GM12874 (cell line): Measurements from ENCODE around the gene POC1A.

Experiments used
- TF ChIP-seq, protein P1 (sequence below): IDR thresholded peaks from 2 replicates; pipeline ENCODE4 v1.5.1; 2011; ENCODE audit warnings: low read depth, mild to moderate bottlenecking, control low read depth, low read length, moderate library complexity; ENCODE audit not compliant: insufficient read depth

POC1A gene

DNA sequence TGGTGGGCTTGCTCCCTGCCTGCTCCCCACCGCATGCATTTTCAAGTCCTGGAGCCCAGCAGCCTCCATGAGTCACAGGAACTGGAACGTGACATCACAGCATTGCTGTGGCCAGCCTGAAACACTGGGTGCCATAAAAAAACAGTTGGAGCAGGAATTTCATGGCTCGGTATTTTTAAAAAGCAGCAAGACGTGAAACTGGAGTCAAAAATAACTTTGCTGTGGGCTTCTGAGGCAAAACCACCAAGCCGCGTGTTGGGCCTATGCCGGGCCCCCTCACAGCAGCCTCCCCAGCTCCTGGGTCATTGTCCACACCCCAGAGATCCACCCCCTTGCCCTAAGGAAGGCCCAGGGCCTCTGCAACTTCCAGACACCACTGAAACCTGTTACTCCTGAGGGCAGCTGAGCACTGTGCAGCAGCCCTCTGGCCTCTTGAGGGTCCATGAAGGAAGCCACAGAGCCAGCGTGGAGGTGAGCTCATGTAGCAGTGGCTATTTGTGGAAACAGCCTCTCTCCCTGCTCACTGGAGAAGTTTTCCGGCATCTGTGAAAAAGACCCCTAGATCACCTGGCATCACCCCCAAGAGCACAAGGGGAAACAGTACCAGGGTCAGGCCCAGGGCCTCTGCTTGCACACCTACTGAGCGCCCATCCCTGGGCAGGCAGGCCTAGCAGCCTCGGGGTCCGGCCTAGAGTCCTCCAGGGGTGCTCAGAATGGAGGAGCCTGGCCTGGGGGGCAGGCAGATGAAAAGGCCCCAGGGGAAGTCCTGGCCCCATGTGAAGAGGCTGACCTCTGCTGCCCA is 63.9 kb downstream of the POC1A start:
- TF ChIP-seq, protein P1, sequence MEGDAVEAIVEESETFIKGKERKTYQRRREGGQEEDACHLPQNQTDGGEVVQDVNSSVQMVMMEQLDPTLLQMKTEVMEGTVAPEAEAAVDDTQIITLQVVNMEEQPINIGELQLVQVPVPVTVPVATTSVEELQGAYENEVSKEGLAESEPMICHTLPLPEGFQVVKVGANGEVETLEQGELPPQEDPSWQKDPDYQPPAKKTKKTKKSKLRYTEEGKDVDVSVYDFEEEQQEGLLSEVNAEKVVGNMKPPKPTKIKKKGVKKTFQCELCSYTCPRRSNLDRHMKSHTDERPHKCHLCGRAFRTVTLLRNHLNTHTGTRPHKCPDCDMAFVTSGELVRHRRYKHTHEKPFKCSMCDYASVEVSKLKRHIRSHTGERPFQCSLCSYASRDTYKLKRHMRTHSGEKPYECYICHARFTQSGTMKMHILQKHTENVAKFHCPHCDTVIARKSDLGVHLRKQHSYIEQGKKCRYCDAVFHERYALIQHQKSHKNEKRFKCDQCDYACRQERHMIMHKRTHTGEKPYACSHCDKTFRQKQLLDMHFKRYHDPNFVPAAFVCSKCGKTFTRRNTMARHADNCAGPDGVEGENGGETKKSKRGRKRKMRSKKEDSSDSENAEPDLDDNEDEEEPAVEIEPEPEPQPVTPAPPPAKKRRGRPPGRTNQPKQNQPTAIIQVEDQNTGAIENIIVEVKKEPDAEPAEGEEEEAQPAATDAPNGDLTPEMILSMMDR: no peak

DNA sequence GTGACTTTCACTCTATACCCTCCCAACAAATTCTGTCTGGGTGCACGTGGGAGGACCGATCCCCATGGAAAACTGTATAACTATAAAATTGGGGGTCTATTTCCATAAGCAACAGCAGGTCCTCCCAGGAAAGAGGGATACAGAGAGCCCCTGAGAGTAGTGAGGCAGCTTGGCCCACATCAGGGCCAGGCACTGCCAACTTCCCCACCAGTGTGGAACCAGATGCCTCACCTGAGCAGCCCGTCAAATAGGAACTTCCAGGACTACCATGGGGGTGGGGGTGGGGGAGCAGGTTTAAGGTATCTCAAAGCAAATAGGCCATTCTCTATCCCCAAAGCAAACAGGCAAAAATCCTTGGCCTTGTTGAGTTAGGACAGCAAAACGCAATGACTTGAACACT is 64.5 kb downstream of the POC1A start:
- TF ChIP-seq, protein P1: no peak

DNA sequence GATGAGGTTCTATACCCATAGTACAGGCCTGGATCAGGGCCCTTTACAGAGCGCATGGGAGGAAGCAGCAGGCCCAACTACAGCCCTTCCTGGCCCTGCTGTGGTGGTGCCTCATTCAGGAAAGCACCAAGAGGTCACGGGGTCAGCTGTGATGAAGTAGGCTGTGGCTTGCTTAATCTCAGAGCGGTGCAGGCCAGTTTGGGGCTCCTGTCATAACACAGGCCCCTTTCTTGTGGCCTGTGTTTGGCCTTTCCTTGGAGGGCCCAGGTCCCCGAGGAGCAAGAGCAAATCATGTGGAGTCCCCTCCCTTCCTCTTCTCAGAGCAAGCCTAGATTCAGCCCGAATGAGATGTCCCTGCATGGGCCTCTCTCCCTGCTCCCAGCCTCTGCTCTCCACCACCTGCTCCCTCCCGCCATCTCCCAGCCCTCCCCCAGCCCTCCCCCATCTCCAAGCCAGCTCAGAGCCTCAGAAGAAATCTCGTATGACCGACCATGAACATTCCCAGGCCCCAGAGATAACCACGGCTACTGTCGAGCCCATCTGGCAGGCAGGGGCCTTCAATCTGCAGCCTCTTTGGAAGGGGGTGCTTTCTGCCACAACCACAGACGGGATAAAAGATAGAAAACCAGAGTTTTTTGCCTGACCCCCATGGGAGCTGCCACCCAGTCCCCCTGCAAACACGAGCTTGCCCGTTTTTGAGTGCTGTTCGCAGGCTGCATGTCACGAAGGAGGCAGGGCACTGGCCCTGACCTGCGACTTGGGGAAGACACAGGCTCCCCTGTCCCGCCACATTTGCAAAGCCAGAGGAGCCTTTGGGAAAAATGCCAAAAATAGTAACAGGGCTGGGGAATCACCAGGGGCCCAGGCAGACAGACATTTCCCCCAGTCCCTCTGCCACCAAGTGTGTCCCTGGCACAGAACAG is 65.5 kb downstream of the POC1A start:
- TF ChIP-seq, protein P1: no peak

DNA sequence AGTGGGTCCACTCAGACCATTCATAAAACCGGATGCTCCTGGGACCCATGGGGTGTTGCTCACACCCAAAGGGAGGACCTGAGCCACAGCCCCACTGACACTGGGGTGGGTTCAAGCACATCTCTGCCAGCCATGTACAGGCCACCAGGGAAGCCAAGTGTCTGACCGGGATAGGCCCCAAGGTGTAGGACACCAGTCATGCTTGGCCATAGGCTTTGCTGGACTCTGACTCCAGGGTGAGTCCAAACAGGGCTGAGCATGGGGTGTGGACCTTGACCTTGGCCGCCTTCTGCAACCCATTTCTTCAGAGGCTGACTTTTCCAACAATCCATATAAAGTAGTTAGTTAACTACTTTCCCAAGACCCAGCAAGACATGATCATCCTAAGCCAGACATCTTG is 66.5 kb downstream of the POC1A start:
- TF ChIP-seq, protein P1: no peak

DNA sequence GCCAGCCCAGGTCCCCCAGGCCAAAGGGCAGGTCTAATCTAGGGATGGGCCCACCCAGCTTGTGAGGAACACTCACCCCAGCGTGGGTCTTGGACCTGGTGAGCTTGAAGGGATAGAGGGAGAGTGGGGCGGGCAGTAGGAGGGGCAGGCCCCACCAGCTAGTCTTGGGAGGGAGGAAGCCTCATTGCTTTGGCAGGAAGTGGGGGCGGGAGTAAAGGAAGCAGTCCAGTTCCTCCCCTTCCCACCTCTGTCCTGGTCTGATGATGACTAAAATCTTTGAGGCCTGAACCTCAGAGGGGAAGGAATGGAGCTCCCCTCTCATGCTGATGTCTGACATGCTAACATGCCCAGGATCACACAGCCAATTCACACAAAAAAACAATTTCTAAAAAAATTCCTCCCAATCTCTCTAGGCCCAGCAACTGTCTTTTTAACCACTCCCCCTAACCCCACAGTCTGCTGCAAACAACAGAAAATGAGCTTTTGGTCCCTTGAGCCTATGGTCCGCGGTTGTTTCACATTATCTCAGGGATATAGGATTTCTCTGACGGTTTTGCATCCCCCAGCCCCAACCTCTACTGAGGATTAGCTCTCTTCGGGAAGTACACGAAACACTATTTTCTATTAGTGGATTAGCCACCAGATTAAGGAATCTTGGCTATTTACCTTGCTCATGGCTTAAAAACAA is 67.1 kb downstream of the POC1A start:
- TF ChIP-seq, protein P1: no peak

DNA sequence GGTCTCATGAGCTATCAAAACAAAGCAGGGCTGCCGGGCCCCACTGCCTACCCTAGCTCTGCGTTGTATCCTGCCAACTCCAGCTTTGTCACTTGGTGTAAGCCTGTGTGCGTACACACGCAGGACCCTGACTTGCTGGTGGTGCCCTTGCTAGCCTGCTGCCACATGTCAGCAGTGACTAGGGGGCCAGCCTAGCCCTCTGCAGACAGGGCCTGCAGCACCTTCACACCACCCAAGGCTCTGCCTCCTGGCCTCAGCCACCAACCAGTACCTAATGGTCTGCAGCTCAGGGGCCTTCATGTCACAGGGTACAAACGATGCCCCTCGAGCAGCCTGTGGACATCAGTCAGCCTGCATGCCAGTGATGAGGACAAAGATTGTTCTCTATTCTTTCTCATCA is 67.8 kb downstream of the POC1A start:
- TF ChIP-seq, protein P1: no peak
